Panc1 (cell line): ENCODE data around the gene CD44. TPM values are rescaled to one million over a fixed set of nuclear protein-coding genes. Genes with fewer than 3 reads are reported as not detected.
A peak's percentile ranks its signal among the peaks of the same experiment; 100 is the strongest.

Experiments used
- ATAC-seq: fragments of 200-7000 bp; cut with Tn5 transposase; 2 replicates; pipeline ENCODE4 v1.9.1; 2020; ENCODE audit warnings: mild to moderate bottlenecking, moderate library complexity
- BruUV-seq: library from RNA; stranded (reverse); fragments of 400-500 nt; replicated peaks from 2 replicates; lab custom pipeline; 2021; lab: Mats Ljungman, UMichigan
- CTCF ChIA-PET: fragments of 300-600 bp; sonication (Branson Sonifier 250); formaldehyde crosslinking; loops from one replicate; lab custom pipeline; 2022; ENCODE audit warnings: antibody characterized with exemption; lab: Charles Lee
- POLR2A ChIA-PET: fragments of 300-600 bp; sonication (Branson Sonifier 250); formaldehyde crosslinking; loops from one replicate; lab custom pipeline; 2022; ENCODE audit warnings: antibody characterized with exemption; lab: Charles Lee
- DNase-seq: peaks from one replicate; pipeline ENCODE4 v3.0.0-alpha.2; 2010; ENCODE audit warnings: low read depth, low spot score
- H3K27ac ChIP-seq: 2 replicates; pipeline ENCODE4 v1.5.1; 2011; ENCODE audit warnings: mild to moderate bottlenecking, low read length, inconsistent platforms
- H3K27me3 ChIP-seq: fragments of 200-500 bp; sonication (Bioruptor generic); 2 replicates; pipeline ENCODE4 v1.6.0; 2014; ENCODE audit warnings: low read length, inconsistent platforms; ENCODE audit not compliant: control insufficient read depth, insufficient read depth
- H3K36me3 ChIP-seq: fragments of 200-500 bp; sonication (Bioruptor generic); 2 replicates; pipeline ENCODE4 v1.5.1; 2014; ENCODE audit warnings: inconsistent platforms, mild to moderate bottlenecking, low read length, moderate library complexity; ENCODE audit not compliant: control insufficient read depth, insufficient read depth
- H3K4me1 ChIP-seq: 2 replicates; pipeline ENCODE4 v1.5.1; 2011; ENCODE audit warnings: inconsistent platforms, mild to moderate bottlenecking, low read length, moderate library complexity; ENCODE audit not compliant: control insufficient read depth, insufficient read depth
- H3K4me3 ChIP-seq, 2 experiments: 2 replicates each; pipeline ENCODE4 v1.5.1; 2011 to 2012; ENCODE audit warnings: low read depth in 2 of 2, low read length in 2 of 2, mild to moderate bottlenecking in 2 of 2, inconsistent platforms in 1 of 2, moderate library complexity in 1 of 2
- H3K9me3 ChIP-seq: fragments of 200-500 bp; sonication (Bioruptor generic); 2 replicates; pipeline ENCODE4 v1.5.1; 2014; ENCODE audit warnings: low read depth, mild to moderate bottlenecking, inconsistent platforms, low read length, moderate library complexity; ENCODE audit not compliant: control insufficient read depth, insufficient read depth
- CTCF ChIP-seq: fragments of 450-650 bp; IDR thresholded peaks from 2 replicates; pipeline ENCODE4 v1.5.1; 2017; ENCODE audit warnings: mild to moderate bottlenecking
- POLR2AphosphoS5 ChIP-seq: IDR thresholded peaks from 2 replicates; pipeline ENCODE4 v1.6.1; 2012; ENCODE audit warnings: mild to moderate bottlenecking, low read depth, low read length, moderate library complexity
- REST ChIP-seq, 2 experiments: IDR thresholded peaks; 2 replicates each; pipeline ENCODE4 v1.6.1; 2011 to 2012; ENCODE audit warnings: low read depth in 2 of 2, control low read depth in 1 of 2, low read length in 1 of 2, mild to moderate bottlenecking in 1 of 2, moderate library complexity in 1 of 2; ENCODE audit not compliant: insufficient read depth in 1 of 2
- SIN3A ChIP-seq: IDR thresholded peaks from 2 replicates; pipeline ENCODE4 v1.6.1; 2012; ENCODE audit warnings: low read depth, mild to moderate bottlenecking, low read length, moderate library complexity, borderline replicate concordance; ENCODE audit not compliant: insufficient read depth
- TCF7L2 ChIP-seq: IDR thresholded peaks from 2 replicates; pipeline ENCODE4 v1.6.1; 2011; ENCODE audit warnings: mild to moderate bottlenecking, low read depth, low read length, inconsistent platforms
- in situ Hi-C: cut with HindIII; loops from 2 replicates; pipeline ENCODE4 v1.10.0; 2016; ENCODE audit warnings: low sequenced_read_pairs, low pct_unique_long_range_greater_than_20kb
- intact Hi-C: fragments of 100-400 bp; cut with micrococcal nuclease; formaldehyde crosslinking; loops from one replicate; pipeline ENCODE4 v1.10.0; 2022; ENCODE audit not compliant: unreplicated experiment
- total RNA-seq: library from RNA; stranded (reverse); gene quantifications from one replicate; pipeline ENCODE4 v1.2.1, GENCODE V29; 2021; ENCODE audit not compliant: unreplicated experiment

The CD44 gene
- total RNA-seq, 1 experiment from 2014 or later, result 1,819 TPM

GRCh38 chr11:35153280-35153679 lies 14.3 kb downstream of the CD44 start:
- no peaks in the 10 kb centered on the region for H3K27me3 ChIP-seq
- H3K4me3 ChIP-seq, result peak overlapping the region in 1 of 2 experiments; percentile 26; a peak in 1 of 4 replicates
- peak; percentile 12 for ATAC-seq
- in situ Hi-C loops, result no loop called here
- no peak for DNase-seq
- H3K36me3 ChIP-seq, result peaks cover 20% of the 10 kb centered on the region
- peak overlapping the region; percentile 97 for H3K27ac ChIP-seq
- TF ChIP-seq REST (IDR thresholded peaks at IDR 0.05; ENCODE audit: insufficient read depth in 1 of 2, low read depth in 2 of 2, low read length in 1 of 2), result no peak
- no peak for TF ChIP-seq TCF7L2
- no peak; the same call in 1 of the 2 replicates for TF ChIP-seq POLR2AphosphoS5
- no peak for TF ChIP-seq CTCF
- TF ChIP-seq SIN3A, result no peak
- intact Hi-C loops, result no loop called here
- POLR2A ChIA-PET, result no interaction called here
- CTCF ChIA-PET, result no interaction called here
- no TSS peak for BruUV-seq
- H3K9me3 ChIP-seq, result no peaks in the 10 kb centered on the region
- H3K4me1 ChIP-seq, result peaks cover 100% of the 10 kb centered on the region

- no TSS peak for BruUV-seq
- H3K27me3 ChIP-seq, result no peaks in the 10 kb centered on the region
- ATAC-seq (no peak), DNase-seq (no peak)
- in situ Hi-C loops, result no loop called here
- TF ChIP-seq POLR2AphosphoS5 (no peak), REST (IDR thresholded peaks at IDR 0.05; ENCODE audit: insufficient read depth in 1 of 2, low read depth in 2 of 2, low read length in 1 of 2) (no peak), SIN3A (no peak), TCF7L2 (no peak), CTCF (no peak)
- ChIA-PET CTCF (no interaction called here), POLR2A (interaction anchor here (0.7 kb wide), 1 partner anchor 75 kb away, joined by 3 read pairs; no protein-coding TSS in a partner anchor)
- peaks cover 18% of the 10 kb centered on the region for H3K36me3 ChIP-seq
- peaks cover 100% of the 10 kb centered on the region for H3K4me1 ChIP-seq
- intact Hi-C loops, result no loop called here
- no peak overlapping the region for H3K4me3 ChIP-seq
- peak overlapping the region; percentile 97 for H3K27ac ChIP-seq
- no peaks in the 10 kb centered on the region for H3K9me3 ChIP-seq
Measured at GRCh38 chr11:35154952-35155351, 16.0 kb downstream of the CD44 start.
